ENCODE data around the gene KISS1.

DNA sequence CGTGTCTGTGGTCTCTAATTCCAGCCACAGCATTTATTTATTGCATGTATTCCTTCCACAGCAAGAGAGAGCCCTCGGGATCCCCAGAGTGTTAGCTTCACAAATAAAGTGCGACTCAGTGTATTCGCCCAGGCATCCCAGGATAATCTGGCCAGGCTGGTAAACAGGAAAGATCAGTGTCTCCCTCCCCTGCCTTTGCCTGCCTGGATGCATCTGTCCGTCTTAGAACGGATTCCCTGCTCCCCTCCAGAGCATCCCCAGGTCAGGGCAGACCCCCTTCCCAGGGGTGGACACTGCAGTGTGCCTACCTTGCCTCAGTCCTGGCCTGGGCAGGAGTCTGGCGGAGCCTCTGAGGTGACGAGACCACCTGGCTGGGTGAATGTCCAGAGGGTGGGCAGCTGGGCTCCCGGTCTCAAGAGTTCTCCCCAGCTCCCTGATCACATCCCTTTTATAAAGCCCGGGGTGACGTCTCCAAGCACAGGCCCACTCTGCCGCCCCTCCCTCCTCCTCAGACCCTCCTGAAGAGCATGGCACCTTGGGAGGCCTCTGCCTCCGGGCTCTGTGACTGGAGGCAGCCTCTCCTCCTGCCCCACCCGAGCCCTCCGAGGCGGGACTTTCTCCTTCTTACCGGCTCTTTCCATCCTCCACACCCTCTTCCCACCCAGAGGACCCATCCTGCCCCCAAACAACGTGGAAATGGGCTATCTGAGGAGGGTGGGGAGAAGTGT, at the start of gene KISS1:
- TF ChIP-seq GABPA (IDR thresholded peaks at IDR 0.05; ENCODE audit: low read depth): no peak
- TF ChIP-seq NFIC (IDR thresholded peaks at IDR 0.05; ENCODE audit: borderline replicate concordance): no peak
- TF ChIP-seq, protein P1, sequence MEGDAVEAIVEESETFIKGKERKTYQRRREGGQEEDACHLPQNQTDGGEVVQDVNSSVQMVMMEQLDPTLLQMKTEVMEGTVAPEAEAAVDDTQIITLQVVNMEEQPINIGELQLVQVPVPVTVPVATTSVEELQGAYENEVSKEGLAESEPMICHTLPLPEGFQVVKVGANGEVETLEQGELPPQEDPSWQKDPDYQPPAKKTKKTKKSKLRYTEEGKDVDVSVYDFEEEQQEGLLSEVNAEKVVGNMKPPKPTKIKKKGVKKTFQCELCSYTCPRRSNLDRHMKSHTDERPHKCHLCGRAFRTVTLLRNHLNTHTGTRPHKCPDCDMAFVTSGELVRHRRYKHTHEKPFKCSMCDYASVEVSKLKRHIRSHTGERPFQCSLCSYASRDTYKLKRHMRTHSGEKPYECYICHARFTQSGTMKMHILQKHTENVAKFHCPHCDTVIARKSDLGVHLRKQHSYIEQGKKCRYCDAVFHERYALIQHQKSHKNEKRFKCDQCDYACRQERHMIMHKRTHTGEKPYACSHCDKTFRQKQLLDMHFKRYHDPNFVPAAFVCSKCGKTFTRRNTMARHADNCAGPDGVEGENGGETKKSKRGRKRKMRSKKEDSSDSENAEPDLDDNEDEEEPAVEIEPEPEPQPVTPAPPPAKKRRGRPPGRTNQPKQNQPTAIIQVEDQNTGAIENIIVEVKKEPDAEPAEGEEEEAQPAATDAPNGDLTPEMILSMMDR (IDR thresholded peaks at IDR 0.05): no peak
- TF ChIP-seq FOXM1 (IDR thresholded peaks at IDR 0.05; ENCODE audit: low read depth): no peak
- TF ChIP-seq, protein P2, sequence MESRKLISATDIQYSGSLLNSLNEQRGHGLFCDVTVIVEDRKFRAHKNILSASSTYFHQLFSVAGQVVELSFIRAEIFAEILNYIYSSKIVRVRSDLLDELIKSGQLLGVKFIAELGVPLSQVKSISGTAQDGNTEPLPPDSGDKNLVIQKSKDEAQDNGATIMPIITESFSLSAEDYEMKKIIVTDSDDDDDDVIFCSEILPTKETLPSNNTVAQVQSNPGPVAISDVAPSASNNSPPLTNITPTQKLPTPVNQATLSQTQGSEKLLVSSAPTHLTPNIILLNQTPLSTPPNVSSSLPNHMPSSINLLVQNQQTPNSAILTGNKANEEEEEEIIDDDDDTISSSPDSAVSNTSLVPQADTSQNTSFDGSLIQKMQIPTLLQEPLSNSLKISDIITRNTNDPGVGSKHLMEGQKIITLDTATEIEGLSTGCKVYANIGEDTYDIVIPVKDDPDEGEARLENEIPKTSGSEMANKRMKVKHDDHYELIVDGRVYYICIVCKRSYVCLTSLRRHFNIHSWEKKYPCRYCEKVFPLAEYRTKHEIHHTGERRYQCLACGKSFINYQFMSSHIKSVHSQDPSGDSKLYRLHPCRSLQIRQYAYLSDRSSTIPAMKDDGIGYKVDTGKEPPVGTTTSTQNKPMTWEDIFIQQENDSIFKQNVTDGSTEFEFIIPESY (IDR thresholded peaks at IDR 0.05; ENCODE audit: borderline replicate concordance, low read depth): no peak

Measured in SK-N-SH (cell line).